ENCODE measurements around the gene PFDN6.

Gene PFDN6

GRCh38 chr6:33296797-33297405 is 7.5 kb downstream of the PFDN6 start:
- DNase-seq = no peak

DNA sequence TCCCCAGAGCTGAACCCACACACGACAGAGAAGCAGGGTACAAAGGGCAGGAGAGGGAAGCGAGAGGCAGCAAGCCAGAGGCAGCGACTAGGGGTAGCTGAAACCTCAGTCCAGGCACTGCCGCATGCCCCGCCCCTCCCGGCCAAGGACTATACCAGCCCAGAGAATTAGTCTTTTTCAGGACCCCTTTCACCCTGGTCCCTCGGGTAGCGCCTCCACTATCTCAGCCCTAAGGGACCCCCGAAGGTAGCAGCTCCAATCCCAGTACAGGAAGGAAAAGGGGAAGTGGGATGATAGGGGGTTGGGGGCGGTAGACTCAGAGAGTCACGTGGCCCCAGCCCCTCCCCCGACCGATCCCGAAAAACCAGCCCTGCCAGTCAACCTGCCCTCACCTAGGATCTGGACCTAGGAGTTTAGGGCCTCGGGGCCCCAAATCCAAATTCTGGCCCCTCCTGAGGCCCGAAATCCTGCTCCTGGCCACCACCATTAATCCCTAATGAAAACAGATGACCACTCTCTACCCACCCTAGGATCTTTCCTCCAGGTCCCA is 8.1 kb downstream of the PFDN6 start:
- peak; percentile 28 for DNase-seq

DNA sequence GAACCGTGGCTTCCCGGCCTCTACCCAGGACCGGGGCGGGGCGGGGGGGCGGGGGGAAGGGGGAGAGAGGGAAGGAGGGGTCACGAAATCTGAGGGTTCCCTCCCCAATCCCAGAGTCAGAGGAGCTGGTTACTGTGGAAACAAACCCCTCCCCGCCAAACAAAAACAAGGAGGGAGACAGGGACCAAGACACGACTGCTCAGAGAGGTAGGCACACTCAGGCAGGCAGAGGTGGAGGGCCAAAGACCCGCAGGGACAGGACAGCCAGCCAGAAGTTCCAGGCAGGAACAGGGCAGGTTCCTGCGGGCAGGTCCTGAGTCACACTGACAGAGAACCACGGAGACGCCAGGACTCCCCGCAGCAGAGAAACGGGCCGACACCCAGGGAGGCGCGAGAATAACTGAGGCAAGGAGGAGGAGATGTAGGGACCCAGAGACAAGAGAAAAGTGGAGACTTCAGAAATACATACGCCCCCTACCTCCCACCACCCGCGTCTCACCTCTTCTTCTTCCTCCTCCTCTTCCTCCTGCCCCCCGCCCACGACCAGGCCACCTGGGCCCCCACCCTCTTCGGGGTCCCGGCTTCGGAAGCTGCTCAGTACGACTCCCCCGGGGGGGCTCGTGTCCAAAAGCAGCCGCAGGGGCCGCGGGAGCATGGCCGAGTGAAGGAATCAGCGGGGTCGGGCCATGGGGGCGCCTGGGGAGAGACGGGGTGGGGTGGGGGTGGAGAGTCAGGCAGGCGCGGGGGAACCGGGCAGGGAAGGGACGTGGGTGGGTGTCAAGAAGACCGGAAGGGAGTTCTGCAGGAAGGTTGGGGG is 8.8 kb downstream of the PFDN6 start:
- peak; percentile 61 for DNase-seq

DNA sequence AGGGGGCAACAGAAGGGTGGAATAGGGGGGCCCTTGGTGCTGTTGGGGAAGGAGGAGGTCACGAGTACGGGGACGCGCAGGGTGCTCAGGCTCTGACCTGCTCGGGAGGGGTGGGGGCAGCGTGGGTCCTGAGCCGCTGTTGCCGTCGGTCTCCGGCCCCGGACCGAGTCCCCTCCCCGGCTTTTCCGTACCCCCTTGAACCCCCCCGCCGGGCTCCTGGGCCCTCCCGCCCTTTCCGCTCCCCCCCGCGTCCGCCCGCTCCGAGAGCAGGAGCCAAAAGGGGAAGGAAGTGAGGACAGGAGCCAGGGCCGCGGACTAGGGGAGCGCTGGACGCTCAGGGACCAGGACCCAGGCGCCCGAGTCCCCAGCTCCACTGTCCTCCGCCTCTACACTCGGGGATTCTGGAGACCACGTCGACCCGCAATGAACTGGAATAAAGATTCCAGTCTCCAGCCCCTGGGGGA is 9.4 kb downstream of the PFDN6 start, which contains the start of gene RGL2:
TSS of gene RGL2 (minus strand) at position 170 of the 464 bp plus-strand sequence. CDS start 332 bp downstream, outside the sequence.
- peak; percentile 58 for DNase-seq

- peak; percentile 94 for DNase-seq
These were observed 10.0 kb downstream of the PFDN6 start for GRCh38 chr6:33299237-33299944.

GRCh38 chr6:33301877-33302276 is 12.5 kb downstream of the PFDN6 start:
- no peak for DNase-seq

DNA sequence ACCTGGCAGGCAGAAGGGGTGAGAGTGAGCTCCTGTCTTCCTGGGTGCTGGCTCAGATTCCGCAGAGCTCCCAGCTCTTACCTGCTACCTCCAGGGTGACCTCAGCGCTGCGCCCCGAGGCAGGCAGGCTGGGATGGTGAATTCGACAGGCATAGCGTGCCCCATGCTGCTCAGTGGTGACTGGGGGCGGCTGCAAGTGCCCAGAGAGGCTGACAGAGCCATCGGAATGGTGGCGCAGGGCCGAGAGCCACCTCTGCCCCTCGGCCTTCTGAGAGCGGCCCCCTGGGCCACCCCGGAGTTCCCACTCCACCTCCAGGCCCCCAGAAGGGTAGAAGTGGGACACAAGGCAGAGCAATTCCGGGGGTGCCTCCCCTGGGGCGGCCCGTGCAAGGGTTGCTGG is 14.8 kb downstream of the PFDN6 start:
- DNase-seq = no peak

DNA sequence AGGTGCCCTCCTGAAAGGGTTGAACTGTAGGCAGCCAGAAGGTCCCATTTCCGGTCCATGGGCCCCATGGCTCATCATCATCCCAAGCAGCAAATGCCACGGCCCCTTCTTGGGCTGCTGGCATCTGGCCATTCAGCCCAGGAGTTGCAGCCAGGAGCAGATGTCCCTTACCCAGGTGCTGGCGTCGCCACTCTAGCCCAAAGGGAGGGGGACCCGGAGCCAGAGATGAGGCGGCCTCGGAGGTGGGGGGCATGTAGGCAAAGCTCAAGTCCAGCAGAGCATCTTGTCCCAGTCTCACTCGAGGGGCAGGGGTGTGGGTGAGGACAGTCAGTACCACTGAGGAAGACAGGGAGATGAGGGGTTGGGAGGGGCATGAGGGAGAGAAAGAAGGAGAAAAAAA is 15.7 kb downstream of the PFDN6 start:
- DNase-seq = no peak

- DNase-seq = no peak
These were observed 17.0 kb downstream of the PFDN6 start for GRCh38 chr6:33306356-33306755.

DNA sequence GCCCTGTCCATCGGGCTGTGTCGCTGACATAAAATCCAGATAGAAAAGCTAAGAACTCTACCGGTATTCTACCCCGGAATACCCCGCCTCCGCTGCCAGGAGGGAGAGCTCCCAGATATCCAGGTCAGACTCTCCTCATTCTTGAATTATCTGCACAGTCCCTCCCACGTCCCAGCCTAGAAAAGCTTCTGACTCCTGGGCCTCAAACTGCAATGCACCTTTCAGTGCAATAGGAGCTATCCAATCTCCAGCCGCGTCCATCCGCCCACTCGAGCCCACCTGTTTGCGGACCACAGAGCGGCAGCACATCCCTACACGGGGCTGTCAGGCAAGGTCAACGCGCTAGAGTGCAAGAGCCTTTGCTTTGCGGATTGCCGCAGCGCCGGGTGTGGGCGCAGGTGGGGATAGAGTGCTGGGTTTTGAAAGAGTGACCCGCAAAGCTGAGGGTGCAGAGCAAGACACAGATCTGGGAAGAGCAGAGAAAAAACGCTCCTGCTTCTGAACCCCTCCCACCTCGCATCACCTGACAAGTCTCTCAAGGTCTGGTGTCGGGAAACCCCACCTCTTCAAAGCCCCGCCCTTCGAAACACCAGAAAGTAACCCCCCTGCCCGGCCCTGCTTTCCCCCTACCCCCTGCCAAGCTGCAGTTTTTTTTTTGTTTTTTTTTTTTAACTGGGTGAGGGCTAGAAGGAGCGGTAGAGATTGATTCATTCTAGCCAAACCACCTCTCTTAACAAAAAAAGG is 23.1 kb downstream of the PFDN6 start:
- DNase-seq = peak; percentile 68

DNA sequence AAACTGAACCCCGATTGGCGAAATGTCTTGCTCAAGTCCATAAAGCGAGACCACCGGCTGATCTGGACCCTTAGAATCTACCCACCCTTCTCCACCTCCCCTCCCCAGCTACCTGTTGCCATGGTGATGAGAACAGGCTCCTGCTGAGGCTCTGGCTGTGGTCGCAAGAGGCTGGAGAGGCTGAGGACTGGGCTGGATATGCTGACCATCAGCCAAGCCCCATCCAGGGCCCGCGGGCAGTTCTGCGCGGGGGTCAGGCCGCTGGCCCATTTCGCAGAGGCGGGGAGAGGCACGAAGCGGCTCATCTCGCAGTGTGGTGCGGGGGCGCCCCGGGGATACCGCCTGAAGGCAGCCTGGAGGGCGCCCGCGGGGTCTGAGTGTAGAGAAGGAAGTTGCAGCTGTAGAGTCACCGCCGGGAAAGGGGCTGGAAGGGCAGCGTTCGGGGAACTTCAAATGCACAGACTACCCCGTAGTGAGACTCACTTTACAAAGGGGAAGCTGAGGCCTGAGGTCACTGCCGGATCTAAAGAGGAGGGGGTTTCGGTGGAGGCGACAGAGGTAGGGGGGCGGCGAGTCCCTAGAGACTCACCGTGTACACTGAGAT is 23.8 kb downstream of the PFDN6 start:
- peak; percentile 87 for DNase-seq

DNA sequence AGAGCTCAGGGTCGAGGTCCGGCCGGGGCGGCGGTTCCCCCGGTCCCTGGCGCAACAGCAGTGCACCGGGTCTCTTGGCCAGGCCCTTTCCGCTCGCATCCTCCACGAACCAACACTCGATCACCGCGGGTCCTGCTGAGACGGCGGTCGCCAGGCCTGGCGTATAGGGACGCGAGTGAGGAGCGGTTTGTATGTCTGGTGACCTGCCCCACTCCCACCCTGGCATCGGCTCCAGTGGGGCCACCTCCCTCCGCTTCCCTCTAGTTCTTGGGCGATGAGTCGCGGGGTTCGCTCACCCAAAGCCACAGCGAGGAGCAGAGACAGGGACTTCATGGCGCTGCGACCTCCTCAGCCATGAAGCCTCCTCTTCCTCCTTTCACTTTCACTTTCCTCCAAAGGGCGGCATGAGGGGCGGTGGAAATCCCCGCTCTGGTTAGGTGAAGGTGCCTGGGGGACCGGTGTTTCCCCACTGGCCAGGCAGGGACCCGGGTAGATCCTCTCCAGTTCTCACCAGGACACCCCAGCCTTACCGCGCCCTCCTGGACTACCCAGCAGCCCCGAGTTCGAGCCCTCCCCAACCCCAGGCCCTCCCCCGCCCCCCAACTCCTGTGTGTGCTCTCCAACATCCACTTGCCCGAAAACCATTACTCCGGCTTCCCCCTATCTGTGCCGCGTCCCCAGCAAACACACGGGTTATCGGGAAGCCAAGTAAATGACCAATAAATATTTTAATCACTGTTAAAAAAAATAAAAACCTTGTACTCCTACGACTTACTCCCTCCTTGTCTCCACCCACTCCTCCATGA is 24.5 kb downstream of the PFDN6 start, which contains the start of gene TAPBP:
TSS of gene TAPBP (minus strand) at position 370 of the 806 bp plus-strand sequence. CDS start at position 333, 37 bp downstream.
- DNase-seq = peak; percentile 92

GRCh38 chr6:33314515-33314942 is 25.1 kb downstream of the PFDN6 start:
- DNase-seq = peak; percentile 95

DNA sequence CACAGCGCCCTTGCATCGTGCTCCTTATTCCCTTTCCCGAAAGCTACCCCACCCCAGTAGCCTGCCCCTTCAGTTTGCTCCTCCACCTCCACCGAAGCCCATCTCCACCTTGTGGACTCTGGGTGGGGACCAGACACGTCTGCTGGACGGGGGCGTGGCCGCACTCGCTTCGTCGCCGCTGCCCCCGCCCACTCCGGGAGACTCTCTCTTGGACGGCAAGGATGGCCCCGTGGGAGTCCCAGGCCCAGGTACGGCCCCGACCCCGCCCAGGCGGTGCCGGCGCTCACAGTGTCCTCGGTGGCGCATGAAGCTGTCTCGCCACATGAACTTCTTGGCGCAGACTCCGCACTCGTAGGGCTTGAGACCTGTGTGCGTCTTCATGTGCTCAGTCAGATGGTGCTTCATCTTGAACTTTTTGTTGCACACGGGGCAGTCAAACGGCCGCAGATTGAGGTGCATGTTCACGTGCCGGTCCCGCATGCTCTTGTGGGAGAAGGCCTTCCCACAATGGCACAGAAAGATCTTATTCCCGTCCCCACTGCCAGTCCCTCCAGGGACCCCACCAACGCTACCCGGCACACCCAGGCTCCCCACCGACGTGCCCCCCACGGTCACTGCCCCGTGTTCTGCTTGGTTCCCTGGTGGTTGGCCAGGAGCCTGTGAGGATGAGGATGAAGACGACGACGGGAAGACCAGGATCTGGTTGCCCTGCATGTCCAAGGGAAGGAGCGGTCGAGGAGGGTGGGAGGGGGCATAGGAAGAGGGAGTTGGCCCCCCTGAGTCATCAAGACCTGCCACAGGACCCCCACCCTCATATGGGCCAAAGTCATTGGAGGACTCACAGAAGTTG is 25.8 kb downstream of the PFDN6 start:
- DNase-seq = peak; percentile 13

- DNase-seq = no peak
These were observed 26.6 kb downstream of the PFDN6 start for GRCh38 chr6:33315793-33316602.

DNA sequence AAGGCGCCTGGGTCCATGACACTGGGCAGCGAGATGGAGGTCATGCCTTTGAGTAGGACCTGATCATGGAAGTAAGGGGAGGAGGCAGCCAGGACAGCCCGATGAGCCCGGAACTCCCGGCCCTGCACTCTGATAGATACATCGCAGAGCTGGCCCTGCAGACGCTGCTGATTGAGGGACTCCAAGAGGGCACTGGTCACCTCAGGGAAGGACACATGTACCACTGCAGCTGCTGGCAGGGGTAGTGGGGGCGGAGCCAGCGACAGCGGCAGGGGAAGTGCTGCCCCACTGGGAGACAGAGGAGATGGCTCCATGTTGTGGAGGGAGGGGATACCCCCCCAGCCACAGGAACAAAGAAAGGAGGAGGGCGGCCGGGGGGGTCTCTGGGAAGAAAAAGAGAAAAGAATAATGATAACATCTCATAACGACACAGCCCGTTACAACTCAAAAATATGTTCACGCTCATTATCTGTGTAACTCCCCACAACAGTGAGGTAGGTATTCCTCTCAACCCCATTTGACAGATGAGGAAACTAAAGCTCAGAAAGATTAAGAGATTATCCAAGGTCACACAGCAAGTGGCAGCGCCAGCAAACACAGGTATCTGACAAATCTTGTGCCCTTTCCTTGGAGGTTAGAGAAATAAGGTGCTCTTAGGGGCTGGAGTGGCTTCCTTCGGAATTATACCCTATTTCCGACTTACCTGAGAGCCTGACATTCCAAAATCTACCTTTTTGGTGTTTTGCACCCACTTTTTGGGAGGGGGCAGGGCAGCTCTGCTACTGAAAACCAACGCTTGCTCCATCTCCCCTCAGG is 27.4 kb downstream of the PFDN6 start:
- no peak for DNase-seq

DNA sequence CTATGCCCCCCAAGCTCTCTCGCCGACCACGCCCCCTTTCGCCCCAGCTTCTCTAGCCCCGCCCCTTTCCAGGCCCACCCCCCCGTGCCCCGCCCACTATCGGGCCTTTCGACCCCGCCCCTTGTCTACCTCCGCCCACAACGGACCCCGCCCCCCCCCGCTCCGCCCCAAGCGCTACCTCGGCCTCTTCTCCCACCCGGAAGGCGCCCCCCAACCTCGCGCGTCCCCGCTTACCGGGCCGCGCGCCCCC is 27.9 kb downstream of the PFDN6 start:
- no peak for DNase-seq

GRCh38 chr6:33317669-33318425 is 28.4 kb downstream of the PFDN6 start, which contains the start of gene ZBTB22:
Gene ZBTB22 (minus strand): TSS chr6:33317744. CDS start chr6:33316916, 828 bp downstream.
- DNase-seq = peak; percentile 98
